ENCODE data around the gene LRCH3.

The LRCH3 gene

DNA sequence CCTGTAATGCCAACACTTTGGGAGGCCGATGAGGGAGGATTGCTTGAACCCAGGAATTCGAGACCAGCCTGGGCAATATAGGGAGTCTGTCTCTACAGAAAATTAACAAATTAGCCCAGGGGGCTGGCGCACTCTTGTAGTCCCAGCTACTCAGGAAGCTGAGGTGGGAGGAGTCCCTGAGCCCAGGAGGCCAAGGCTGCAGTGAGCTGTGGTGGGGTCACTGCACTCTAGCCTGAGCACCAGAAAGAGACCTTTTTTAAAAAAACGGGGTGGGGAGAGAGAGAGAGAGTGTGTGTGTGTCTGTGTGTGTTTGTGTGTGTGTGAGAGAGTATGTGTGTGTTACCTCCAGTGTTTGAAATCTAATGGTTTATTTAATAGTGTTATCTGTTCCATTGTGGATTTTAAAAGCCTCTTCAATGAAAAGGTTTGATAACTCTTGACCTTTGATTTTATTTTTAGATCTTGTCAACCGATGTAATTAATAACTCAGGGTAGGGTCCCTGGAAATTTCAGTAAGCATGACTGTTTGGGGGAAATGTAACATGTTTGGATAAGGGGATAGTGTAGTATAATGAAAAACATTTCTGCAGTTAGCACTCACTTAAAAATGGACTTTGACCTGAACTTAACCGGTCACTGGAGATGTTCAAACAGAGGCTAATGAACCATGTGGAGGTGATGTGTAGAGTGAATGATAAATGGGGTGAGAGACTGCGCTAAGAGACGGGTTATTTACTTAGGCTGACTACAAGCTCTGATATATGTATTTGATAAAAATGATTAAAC lies 29.7 kb downstream of the LRCH3 start:
- no peak for DNase-seq (ENCODE audit: extremely low spot score)
- CTCF ChIA-PET, result no interaction called here
- POLR2A ChIA-PET, result no interaction called here
- TF ChIP-seq L3MBTL2 (conservative IDR thresholded peaks at IDR 0.05), result no peak

DNA sequence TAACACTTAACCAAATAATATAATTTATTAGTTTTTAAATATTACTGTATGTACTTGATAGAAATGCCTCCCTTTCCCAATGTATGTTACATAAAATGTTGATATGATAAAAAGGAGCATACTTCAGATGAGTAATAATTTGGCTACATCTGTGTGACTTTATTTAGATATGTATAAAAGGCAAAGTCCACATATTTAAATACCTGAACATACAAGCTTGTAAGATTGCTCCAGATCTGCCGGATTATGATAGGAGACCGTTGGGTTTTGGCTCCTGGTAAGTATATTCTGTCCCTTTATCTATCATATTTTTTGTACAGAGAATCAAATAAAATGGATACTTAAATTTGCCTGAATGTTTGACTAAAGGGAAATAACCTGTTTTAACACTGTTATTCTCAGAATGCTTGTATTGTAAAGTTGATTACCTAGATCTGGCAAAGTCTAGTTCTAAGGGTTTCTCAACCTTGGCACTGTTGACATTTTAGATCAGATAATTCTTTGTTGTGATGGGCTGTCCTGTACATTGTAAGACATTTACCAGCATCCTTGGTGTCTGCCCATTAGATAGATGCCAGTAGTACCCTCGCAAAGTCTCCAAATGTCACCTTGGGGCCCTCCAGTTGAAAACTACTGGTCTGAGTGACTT lies 38.5 kb downstream of the LRCH3 start:
- ChIA-PET POLR2A (no interaction called here), CTCF (no interaction called here)
- no peak for TF ChIP-seq ELF4 (IDR thresholded peaks at IDR 0.05)
- TF ChIP-seq ARNT (IDR thresholded peaks at IDR 0.05), result no peak
- no peak for TF ChIP-seq HDGF (IDR thresholded peaks at IDR 0.05; ENCODE audit: borderline replicate concordance)
- no peak for TF ChIP-seq L3MBTL2 (conservative IDR thresholded peaks at IDR 0.05)
- TF ChIP-seq FOXA1 (IDR thresholded peaks at IDR 0.05), result no peak
- TF ChIP-seq NFRKB (IDR thresholded peaks at IDR 0.05), result no peak
- no peak for DNase-seq (ENCODE audit: extremely low spot score)

DNA sequence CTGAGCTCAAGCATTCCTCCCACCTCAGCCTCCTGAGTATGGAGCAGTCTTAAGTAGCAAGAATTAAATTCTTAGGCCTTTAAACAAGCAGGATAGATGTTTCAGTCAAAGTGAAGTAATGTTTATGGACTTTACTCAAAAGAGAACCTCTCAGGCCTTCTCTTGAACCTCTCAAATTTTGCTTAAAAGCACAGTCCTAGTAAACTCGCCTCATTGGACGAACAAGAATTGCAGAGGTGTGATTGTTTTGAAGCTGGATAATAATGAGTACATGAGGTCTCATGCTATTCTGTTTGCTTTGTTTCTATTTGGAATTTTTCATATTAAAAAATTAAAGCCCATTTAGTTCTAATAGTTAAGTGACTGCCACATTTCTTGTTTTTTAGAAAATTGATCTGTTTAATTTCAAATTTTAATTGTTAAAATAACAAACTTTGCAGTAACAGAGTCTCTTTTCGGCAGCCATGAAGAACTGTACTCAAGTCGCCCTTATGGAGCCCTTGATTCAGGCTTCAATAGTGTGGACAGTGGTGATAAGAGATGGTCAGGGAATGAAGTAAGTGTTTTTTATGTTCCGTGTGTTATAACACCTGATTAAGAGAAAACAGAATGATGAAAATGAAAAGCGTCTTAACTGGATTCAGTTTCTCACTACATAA lies 39.4 kb downstream of the LRCH3 start:
- no peak for DNase-seq (ENCODE audit: extremely low spot score)
- no peak for TF ChIP-seq L3MBTL2 (conservative IDR thresholded peaks at IDR 0.05)
- no peak for TF ChIP-seq FOXM1 (IDR thresholded peaks at IDR 0.05; ENCODE audit: borderline replicate concordance)
- TF ChIP-seq, protein P1, sequence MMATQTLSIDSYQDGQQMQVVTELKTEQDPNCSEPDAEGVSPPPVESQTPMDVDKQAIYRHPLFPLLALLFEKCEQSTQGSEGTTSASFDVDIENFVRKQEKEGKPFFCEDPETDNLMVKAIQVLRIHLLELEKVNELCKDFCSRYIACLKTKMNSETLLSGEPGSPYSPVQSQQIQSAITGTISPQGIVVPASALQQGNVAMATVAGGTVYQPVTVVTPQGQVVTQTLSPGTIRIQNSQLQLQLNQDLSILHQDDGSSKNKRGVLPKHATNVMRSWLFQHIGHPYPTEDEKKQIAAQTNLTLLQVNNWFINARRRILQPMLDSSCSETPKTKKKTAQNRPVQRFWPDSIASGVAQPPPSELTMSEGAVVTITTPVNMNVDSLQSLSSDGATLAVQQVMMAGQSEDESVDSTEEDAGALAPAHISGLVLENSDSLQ (IDR thresholded peaks at IDR 0.05), result no peak
- TF ChIP-seq NFRKB (IDR thresholded peaks at IDR 0.05), result no peak
- no peak for TF ChIP-seq BHLHE40 (IDR thresholded peaks at IDR 0.05; ENCODE audit: borderline replicate concordance)
- TF ChIP-seq SUZ12 (IDR thresholded peaks at IDR 0.05), result no peak
- no peak for TF ChIP-seq ZNF384 (IDR thresholded peaks at IDR 0.05)
- no peak for TF ChIP-seq LEF1 (IDR thresholded peaks at IDR 0.05; ENCODE audit: borderline replicate concordance)
- TF ChIP-seq CTBP1 (IDR thresholded peaks at IDR 0.05; ENCODE audit: borderline replicate concordance), result no peak
- no peak for TF ChIP-seq HDGF (IDR thresholded peaks at IDR 0.05; ENCODE audit: borderline replicate concordance)
- TF ChIP-seq SP1 (IDR thresholded peaks at IDR 0.05), result no peak
- TF ChIP-seq TARDBP (IDR thresholded peaks at IDR 0.05), result no peak
- no peak for TF ChIP-seq FOXA1 (IDR thresholded peaks at IDR 0.05)
- no peak for TF ChIP-seq FOXK2 (IDR thresholded peaks at IDR 0.05)
- TF ChIP-seq ELF4 (IDR thresholded peaks at IDR 0.05), result no peak
- TF ChIP-seq ARNT (IDR thresholded peaks at IDR 0.05), result no peak
- ChIA-PET CTCF (no interaction called here), POLR2A (no interaction called here)

DNA sequence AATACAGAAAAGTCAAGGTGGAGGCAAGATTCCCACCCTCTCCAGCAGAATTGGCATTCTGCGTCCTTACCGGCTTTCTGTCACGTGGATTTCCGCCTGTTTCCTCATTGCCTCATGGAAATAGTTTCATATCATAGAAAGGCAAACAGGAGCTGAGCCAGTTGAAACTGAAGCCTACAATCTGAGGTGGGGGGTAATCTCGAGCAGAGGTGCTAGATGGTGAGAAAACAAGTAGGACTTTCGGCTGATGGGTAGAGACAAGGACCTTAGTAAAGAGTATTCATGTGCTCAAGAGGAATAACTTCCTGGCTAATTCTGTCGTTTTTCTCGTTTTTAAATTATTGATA lies 39.9 kb downstream of the LRCH3 start:
- no peak for DNase-seq (ENCODE audit: extremely low spot score)
- ChIA-PET POLR2A (no interaction called here), CTCF (no interaction called here)
- TF ChIP-seq LEF1 (IDR thresholded peaks at IDR 0.05; ENCODE audit: borderline replicate concordance) (no peak), SP1 (IDR thresholded peaks at IDR 0.05) (no peak), NFRKB (IDR thresholded peaks at IDR 0.05) (no peak), SUZ12 (IDR thresholded peaks at IDR 0.05) (no peak), L3MBTL2 (conservative IDR thresholded peaks at IDR 0.05) (no peak), FOXK2 (IDR thresholded peaks at IDR 0.05) (no peak), ARNT (IDR thresholded peaks at IDR 0.05) (no peak), TARDBP (IDR thresholded peaks at IDR 0.05) (no peak), ZNF384 (IDR thresholded peaks at IDR 0.05) (no peak), FOXA1 (IDR thresholded peaks at IDR 0.05) (no peak), HDGF (IDR thresholded peaks at IDR 0.05; ENCODE audit: borderline replicate concordance) (no peak), CTBP1 (IDR thresholded peaks at IDR 0.05; ENCODE audit: borderline replicate concordance) (no peak), BHLHE40 (IDR thresholded peaks at IDR 0.05; ENCODE audit: borderline replicate concordance) (no peak), ELF4 (IDR thresholded peaks at IDR 0.05) (no peak), FOXM1 (IDR thresholded peaks at IDR 0.05; ENCODE audit: borderline replicate concordance) (no peak)
- TF ChIP-seq, protein P1 (IDR thresholded peaks at IDR 0.05), result no peak

DNA sequence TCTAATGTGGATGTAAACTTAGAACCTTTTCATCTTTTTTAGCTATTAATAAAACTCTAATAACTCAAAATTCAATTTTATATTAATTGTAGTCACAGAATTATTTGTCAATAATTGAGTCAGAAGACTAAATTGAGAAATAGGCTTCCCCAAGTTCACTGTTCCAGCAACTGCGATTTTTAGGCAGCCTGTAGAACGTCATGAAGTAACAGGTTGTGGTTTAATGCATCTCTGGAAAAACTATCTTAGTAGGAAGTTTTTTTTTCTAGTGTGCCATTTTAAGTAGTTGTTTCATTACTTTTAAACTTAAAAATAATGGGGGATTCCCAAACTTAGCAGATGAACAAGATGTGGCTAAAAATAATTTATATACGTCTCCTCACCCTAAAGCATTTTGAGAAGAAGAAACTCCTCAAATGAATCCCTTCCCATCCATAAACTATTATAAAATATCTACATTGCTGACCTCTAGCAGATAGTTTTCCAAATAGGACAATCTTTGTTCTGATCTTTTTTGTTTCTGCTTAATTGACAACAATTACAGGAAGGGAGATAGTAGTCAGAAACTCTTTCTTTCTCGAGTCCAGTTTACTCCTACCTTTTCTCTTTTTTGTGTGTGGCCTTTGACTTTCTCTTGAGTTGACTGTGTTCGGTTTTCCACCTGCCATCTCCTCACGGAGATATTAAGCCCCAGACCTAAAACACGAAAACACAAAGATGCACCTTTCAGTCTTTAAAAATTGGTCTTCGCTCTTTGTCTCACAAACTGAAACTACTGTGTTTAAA lies 43.1 kb downstream of the LRCH3 start:
- no peak for TF ChIP-seq FOXA1 (IDR thresholded peaks at IDR 0.05)
- TF ChIP-seq BHLHE40 (IDR thresholded peaks at IDR 0.05; ENCODE audit: borderline replicate concordance), result no peak
- no peak for TF ChIP-seq L3MBTL2 (conservative IDR thresholded peaks at IDR 0.05)
- TF ChIP-seq TARDBP (IDR thresholded peaks at IDR 0.05), result no peak
- no peak for TF ChIP-seq ARNT (IDR thresholded peaks at IDR 0.05)
- no peak for TF ChIP-seq SUZ12 (IDR thresholded peaks at IDR 0.05)
- TF ChIP-seq, protein P1 (IDR thresholded peaks at IDR 0.05), result no peak
- TF ChIP-seq FOXM1 (IDR thresholded peaks at IDR 0.05; ENCODE audit: borderline replicate concordance), result no peak
- no peak for TF ChIP-seq NFRKB (IDR thresholded peaks at IDR 0.05)
- no peak for TF ChIP-seq LEF1 (IDR thresholded peaks at IDR 0.05; ENCODE audit: borderline replicate concordance)
- TF ChIP-seq SP1 (IDR thresholded peaks at IDR 0.05), result no peak
- TF ChIP-seq HDGF (IDR thresholded peaks at IDR 0.05; ENCODE audit: borderline replicate concordance), result no peak
- TF ChIP-seq ZNF384 (IDR thresholded peaks at IDR 0.05), result no peak
- TF ChIP-seq CTBP1 (IDR thresholded peaks at IDR 0.05; ENCODE audit: borderline replicate concordance), result no peak
- DNase-seq (ENCODE audit: extremely low spot score), result no peak
- ChIA-PET CTCF (no interaction called here), POLR2A (no interaction called here)
